GM21367 (cell line): ENCODE results near the gene AP1M2.
"Not testable (repeated sequence)": the region's sequence is repeated elsewhere in the genome, so short reads cannot be mapped to it uniquely, and the experiment has no call there.

Experiments used
- ATAC-seq: cut with Tn5 transposase; IDR thresholded peaks from one replicate; pipeline ENCODE4 v1.9.1; 2021; ENCODE audit not compliant: unreplicated experiment

The AP1M2 gene

GRCh38 chr19:10565567-10566407 lies 21.3 kb downstream of the AP1M2 start, which contains the start of gene KRI1:
KRI1 (minus strand) TSS chr19:10566010; CDS start chr19:10565999, 11 bp downstream.
- ATAC-seq = peak; percentile 24

- ATAC-seq = no peak
These were observed 22.0 kb downstream of the AP1M2 start for GRCh38 chr19:10565028-10565566.

- ATAC-seq = no peak
These were observed 24.5 kb downstream of the AP1M2 start for GRCh38 chr19:10562609-10563008.

GRCh38 chr19:10560154-10560553 lies 27.0 kb downstream of the AP1M2 start:
- no peak for ATAC-seq

GRCh38 chr19:10557603-10558197 lies 29.4 kb downstream of the AP1M2 start:
- ATAC-seq = no peak

- ATAC-seq = no peak
These were observed 31.5 kb downstream of the AP1M2 start for GRCh38 chr19:10555610-10555973.

GRCh38 chr19:10554760-10555609 lies 32.1 kb downstream of the AP1M2 start:
- no peak for ATAC-seq

GRCh38 chr19:10553943-10554381 lies 33.1 kb downstream of the AP1M2 start:
- ATAC-seq = no peak

- no peak for ATAC-seq
These were observed 33.9 kb downstream of the AP1M2 start for GRCh38 chr19:10553087-10553667.

- no peak for ATAC-seq
These were observed 34.5 kb downstream of the AP1M2 start for GRCh38 chr19:10552510-10553053.

- ATAC-seq = no peak
These were observed 35.3 kb downstream of the AP1M2 start for GRCh38 chr19:10551698-10552301.

GRCh38 chr19:10551006-10551405 lies 36.1 kb downstream of the AP1M2 start:
- ATAC-seq = not testable (repeated sequence)

- ATAC-seq = no peak
These were observed 36.8 kb downstream of the AP1M2 start for GRCh38 chr19:10550336-10550735.

GRCh38 chr19:10549733-10550132 lies 37.4 kb downstream of the AP1M2 start:
- no peak for ATAC-seq

- ATAC-seq = no peak
These were observed 38.3 kb downstream of the AP1M2 start for GRCh38 chr19:10548746-10549276.

- ATAC-seq = no peak
These were observed 40.3 kb downstream of the AP1M2 start for GRCh38 chr19:10546817-10547216.

GRCh38 chr19:10544753-10545251 lies 42.3 kb downstream of the AP1M2 start:
- no peak for ATAC-seq

GRCh38 chr19:10544242-10544752 lies 42.8 kb downstream of the AP1M2 start:
- ATAC-seq = no peak

GRCh38 chr19:10543420-10544241 lies 43.5 kb downstream of the AP1M2 start, which contains the start of gene ATG4D:
ATG4D (plus strand) TSS chr19:10543904; CDS start chr19:10544091, 187 bp downstream.
- ATAC-seq = no peak
